Measurements from ENCODE around the gene ITCH.
"Not testable (repeated sequence)": the region's sequence is repeated elsewhere in the genome, so short reads cannot be mapped to it uniquely, and the experiment has no call there.

Gene ITCH

DNA sequence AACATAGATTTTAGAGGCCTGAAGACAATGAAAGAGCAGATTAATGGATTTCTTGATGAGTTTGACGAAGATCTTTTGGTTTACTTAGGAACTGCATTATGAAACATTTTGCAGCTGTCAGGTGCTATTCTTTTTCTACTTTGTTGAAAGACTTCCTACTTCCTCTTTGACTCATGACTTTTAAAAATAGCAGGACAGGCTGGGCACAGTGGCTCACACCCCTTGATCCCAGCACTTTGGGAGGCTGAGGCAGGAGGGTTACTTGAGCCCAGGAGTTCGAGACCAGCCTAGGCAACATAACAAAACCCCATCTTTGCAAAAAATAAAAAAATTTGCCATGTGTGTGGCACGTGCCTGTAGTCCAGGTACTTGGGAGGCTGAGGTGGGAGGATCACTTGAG lies 52.0 kb downstream of the ITCH start:
- TF ChIP-seq, protein P1, sequence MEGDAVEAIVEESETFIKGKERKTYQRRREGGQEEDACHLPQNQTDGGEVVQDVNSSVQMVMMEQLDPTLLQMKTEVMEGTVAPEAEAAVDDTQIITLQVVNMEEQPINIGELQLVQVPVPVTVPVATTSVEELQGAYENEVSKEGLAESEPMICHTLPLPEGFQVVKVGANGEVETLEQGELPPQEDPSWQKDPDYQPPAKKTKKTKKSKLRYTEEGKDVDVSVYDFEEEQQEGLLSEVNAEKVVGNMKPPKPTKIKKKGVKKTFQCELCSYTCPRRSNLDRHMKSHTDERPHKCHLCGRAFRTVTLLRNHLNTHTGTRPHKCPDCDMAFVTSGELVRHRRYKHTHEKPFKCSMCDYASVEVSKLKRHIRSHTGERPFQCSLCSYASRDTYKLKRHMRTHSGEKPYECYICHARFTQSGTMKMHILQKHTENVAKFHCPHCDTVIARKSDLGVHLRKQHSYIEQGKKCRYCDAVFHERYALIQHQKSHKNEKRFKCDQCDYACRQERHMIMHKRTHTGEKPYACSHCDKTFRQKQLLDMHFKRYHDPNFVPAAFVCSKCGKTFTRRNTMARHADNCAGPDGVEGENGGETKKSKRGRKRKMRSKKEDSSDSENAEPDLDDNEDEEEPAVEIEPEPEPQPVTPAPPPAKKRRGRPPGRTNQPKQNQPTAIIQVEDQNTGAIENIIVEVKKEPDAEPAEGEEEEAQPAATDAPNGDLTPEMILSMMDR (conservative IDR thresholded peaks at IDR 0.05): no peak
- TF ChIP-seq ZFX (IDR thresholded peaks at IDR 0.05): no peak
- no peak overlapping the region for H3K27ac ChIP-seq

DNA sequence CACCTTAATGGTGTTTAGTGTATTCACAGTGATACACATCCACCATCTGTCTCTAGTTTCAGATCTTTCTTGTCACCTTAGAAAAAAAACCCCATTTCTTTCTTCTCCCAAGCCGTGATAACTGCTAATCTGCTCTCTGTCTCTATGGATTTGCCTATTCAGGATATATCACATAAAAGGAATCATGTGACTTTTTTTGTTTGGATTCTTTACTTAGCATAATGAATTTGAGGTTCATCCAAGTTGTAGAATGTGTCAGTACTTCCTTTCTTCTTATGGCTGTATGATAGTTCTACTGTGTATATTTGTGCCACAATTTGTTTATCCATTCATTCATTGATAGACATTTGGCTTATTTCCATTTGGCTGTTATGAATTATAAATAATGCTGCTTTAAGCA lies 57.1 kb downstream of the ITCH start:
- TF ChIP-seq, protein P1 (conservative IDR thresholded peaks at IDR 0.05): no peak
- no peak for TF ChIP-seq ZFX (IDR thresholded peaks at IDR 0.05)
- no peak overlapping the region for H3K27ac ChIP-seq

DNA sequence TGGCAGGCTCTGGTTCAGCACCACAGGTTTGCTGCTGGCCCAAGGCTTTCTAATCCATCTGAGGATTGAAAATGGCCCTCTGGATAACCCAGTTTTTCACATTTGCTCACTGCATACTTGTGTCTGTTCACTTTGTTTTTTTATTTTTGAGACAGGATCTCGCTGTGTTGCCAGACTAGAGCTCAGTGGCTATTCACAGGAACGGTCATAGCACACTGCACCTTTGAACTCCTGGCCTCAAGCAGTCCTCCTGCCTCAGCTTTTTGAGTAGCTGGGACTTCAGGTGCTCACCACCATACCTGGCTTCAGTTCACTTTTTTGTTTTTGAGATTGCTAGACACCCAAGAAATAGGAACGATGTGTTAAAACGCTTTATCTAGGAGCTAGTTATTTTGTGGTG lies 57.9 kb downstream of the ITCH start:
- no peak overlapping the region for H3K27ac ChIP-seq
- no peak for TF ChIP-seq ZFX (IDR thresholded peaks at IDR 0.05)
- TF ChIP-seq, protein P1 (conservative IDR thresholded peaks at IDR 0.05): no peak

DNA sequence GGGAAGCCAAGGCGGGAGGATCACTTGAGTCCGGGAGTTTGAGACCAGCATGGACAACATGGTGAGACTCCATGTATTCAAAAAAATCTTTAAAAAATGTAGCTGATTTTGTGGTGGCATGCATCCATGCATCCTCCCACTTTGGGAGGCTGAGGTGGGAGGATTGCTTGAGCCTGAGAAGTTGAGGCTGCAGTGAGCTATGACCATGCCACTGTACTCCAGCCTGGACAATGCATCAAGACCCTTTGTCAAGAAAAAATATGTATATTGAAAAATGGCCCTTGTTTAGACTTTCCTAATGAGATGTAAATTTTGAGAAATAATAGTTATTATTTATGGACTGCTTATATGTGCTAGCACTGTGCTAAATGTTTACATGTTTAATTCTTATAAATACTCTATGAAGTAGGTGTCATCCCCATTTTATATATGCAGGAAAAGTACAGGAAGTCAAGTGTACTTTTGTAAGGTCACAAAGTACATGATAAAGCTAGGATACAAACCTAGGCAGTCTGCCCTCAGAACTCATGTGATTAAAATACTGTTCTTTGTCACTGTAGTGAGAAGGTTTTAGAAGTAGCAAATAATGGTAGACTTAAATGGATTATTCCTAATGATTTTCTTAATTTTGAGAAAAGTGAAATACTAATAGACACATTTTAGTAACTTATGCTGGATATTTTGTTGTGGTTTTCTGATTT lies 58.8 kb downstream of the ITCH start:
- TF ChIP-seq ZFX (IDR thresholded peaks at IDR 0.05): no peak
- TF ChIP-seq, protein P1 (conservative IDR thresholded peaks at IDR 0.05): no peak
- no peak overlapping the region for H3K27ac ChIP-seq

DNA sequence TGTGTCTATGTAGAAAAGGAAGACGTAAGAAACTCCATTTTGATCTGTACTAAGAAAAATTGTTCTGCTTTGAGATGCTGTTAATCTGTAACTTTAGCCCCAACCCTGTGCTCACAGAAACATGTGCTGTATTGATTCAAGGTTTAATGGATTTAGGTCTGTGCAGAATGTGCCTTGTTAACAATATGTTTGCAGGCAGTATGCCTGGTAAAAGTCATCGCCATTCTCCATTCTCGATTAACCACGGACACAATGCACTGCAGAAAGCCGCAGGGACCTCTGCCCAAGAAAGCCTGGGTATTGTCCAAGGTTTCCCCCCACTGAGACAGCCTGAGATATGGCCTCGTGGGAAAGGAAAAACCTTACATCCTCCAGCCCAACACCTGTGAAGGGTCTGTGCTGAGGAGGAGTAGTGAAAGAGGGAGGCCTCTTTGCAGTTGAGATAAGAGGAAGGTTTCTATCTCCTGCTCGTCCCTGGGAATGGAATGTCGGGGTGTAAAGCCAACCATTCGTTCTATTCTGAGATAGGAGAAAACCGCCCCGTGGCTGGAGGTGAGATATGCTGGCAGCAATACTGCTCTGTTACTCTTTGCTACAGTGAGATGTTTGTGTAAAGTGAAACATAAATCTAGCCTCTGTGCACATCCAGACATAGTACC lies 62.1 kb downstream of the ITCH start:
- not testable (repeated sequence) for H3K27ac ChIP-seq

DNA sequence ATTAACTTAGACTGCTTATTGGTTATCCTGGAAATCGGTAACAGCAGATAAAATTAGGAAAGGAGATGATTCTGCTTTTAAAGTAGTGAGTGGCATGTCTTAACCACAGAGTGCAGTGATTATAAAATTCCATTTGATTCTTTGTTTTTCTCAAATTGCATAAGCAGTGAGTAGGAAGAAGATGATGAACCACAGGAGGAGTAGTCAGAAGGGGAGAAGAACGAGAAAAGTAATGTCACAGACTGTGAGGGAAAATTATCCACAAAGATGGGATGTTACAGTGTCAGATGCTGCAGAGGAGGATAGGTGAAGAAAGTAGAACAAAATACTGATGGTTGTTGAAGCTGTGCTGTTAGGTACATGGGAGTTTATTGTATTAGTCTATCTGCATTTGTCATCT lies 63.0 kb downstream of the ITCH start:
- no peak for TF ChIP-seq ZFX (IDR thresholded peaks at IDR 0.05)
- TF ChIP-seq, protein P1 (conservative IDR thresholded peaks at IDR 0.05): no peak
- H3K27ac ChIP-seq: no peak overlapping the region

DNA sequence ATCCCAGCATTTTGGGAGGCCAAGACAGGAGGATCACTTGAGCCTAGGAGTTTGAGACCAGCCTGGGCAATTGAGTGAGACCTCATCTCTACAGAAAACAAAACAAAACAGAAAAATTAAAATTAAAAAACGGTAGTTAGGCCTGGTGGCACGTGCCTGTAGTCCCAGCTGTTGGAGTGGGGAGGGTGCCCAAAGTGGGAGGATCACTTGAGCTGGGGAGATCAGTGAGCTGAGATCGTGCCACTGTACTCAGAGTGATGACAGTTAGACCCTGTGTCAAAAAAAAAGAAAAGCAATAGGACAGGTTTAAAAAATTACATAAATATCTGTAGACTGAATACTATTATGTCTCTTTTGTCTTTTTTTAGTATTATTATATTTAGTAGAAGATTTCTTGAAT lies 64.3 kb downstream of the ITCH start:
- no peak overlapping the region for H3K27ac ChIP-seq
- TF ChIP-seq, protein P1 (conservative IDR thresholded peaks at IDR 0.05): no peak
- no peak for TF ChIP-seq ZFX (IDR thresholded peaks at IDR 0.05)

DNA sequence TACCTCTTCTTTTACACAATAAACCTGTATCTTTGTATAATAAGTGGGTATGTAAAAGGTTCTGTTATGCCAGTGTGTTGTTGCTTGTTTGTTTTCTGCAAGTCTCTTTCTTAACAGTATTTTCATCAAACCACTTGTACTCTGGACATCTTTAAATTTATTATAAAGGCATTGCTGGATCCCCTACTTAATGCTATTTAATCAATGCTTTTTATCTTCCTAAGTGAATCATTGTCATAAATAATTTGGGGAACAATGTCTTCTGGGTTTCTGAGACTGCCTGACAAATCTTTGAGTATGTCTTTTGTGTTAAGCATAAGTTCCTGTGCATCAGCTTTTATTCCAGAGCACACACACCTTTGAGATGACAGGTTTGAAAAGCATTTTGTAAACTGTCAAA lies 64.7 kb downstream of the ITCH start:
- TF ChIP-seq ZFX (IDR thresholded peaks at IDR 0.05): no peak
- TF ChIP-seq, protein P1 (conservative IDR thresholded peaks at IDR 0.05): no peak

More for the DNA sequence above, 64.7 kb downstream of the ITCH start:
- H3K27ac ChIP-seq: no peak overlapping the region
